ENCODE results near the gene MKI67. TPM values are rescaled to one million over a fixed set of nuclear protein-coding genes. Genes with fewer than 3 reads are reported as not detected.

MKI67 gene
- polyA plus RNA-seq, 1 of the 3 experiments (the other 2 are of a cell fraction): 7.5 TPM

GRCh38 chr10:128073890-128074289 is 52.3 kb downstream of the MKI67 start:
- POLR2A ChIA-PET: no interaction called here
- no peak overlapping the region for H3K4me3 ChIP-seq (ENCODE audit: low read depth in 2 of 2, low read length in 1 of 2)
- TF ChIP-seq IRF3 (IDR thresholded peaks at IDR 0.05; ENCODE audit: low read depth, low read length) (no peak), MXI1 (IDR thresholded peaks at IDR 0.05; ENCODE audit: low read depth, low read length) (no peak), TEAD4 (IDR thresholded peaks at IDR 0.05; ENCODE audit: borderline replicate concordance, insufficient read depth) (no peak), TCF12 (IDR thresholded peaks at IDR 0.05) (no peak), EZH2phosphoT487 (IDR thresholded peaks at IDR 0.05; ENCODE audit: borderline replicate concordance, low read depth) (no peak), SIN3A (IDR thresholded peaks at IDR 0.05; ENCODE audit: borderline replicate concordance, low read depth, low read length) (no peak), YY1 (IDR thresholded peaks at IDR 0.05; ENCODE audit: low read depth) (no peak), GABPA (IDR thresholded peaks at IDR 0.05; ENCODE audit: low read depth) (no peak)
- TF ChIP-seq, protein P1, sequence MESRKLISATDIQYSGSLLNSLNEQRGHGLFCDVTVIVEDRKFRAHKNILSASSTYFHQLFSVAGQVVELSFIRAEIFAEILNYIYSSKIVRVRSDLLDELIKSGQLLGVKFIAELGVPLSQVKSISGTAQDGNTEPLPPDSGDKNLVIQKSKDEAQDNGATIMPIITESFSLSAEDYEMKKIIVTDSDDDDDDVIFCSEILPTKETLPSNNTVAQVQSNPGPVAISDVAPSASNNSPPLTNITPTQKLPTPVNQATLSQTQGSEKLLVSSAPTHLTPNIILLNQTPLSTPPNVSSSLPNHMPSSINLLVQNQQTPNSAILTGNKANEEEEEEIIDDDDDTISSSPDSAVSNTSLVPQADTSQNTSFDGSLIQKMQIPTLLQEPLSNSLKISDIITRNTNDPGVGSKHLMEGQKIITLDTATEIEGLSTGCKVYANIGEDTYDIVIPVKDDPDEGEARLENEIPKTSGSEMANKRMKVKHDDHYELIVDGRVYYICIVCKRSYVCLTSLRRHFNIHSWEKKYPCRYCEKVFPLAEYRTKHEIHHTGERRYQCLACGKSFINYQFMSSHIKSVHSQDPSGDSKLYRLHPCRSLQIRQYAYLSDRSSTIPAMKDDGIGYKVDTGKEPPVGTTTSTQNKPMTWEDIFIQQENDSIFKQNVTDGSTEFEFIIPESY (IDR thresholded peaks at IDR 0.05; ENCODE audit: borderline replicate concordance, low read depth): no peak
- DNase-seq: no peak
- no peaks in the 10 kb centered on the region for H3K79me2 ChIP-seq (ENCODE audit: insufficient read depth)
- H3K9me3 ChIP-seq: no peaks in the 10 kb centered on the region
- H3K4me1 ChIP-seq (ENCODE audit: control insufficient read depth in 1 of 2, insufficient read depth in 2 of 2, low read depth in 1 of 2, low read length in 1 of 2): no peaks in the 10 kb centered on the region
- no peaks in the 10 kb centered on the region for H3K9me2 ChIP-seq
- no peaks in the 10 kb centered on the region for H3K27me3 ChIP-seq (ENCODE audit: insufficient read depth)
- H3K4me2 ChIP-seq: no peak overlapping the region
- no peak overlapping the region for H2AFZ ChIP-seq (ENCODE audit: low read depth)
- H3K9ac ChIP-seq: no peak overlapping the region
- H3K27ac ChIP-seq (ENCODE audit: low read depth in 2 of 2, low read length in 1 of 2): no peak overlapping the region
- CTCF ChIA-PET: interaction anchor here (0.7 to 3.0 kb wide), 2 partner anchors 39 to 77 kb away, joined by 3 to 11 read pairs; no protein-coding TSS in a partner anchor
- H3K36me3 ChIP-seq (replicated peaks in 1 of 2; ENCODE audit: control insufficient read depth in 1 of 2, insufficient read depth in 2 of 2, low read length in 1 of 2): peaks cover 0 to 43% of the 10 kb centered on the region in 2 experiments
- 91% methylated on average over 2 of the region's 2 CpGs for WGBS (ENCODE audit: low lambda C conversion rate)
- H3F3A ChIP-seq (replicated peaks; ENCODE audit: insufficient read depth): no peaks in the 10 kb centered on the region
- H4K20me1 ChIP-seq (ENCODE audit: insufficient read depth): no peaks in the 10 kb centered on the region

- Histone ChIP-seq H3K4me3 (ENCODE audit: low read depth in 2 of 2, low read length in 1 of 2) (no peak overlapping the region), H3F3A (replicated peaks; ENCODE audit: insufficient read depth) (no peaks in the 10 kb centered on the region), H3K79me2 (ENCODE audit: insufficient read depth) (no peaks in the 10 kb centered on the region), H3K36me3 (replicated peaks in 1 of 2; ENCODE audit: control insufficient read depth in 1 of 2, insufficient read depth in 2 of 2, low read length in 1 of 2) (peaks cover 0 to 43% of the 10 kb centered on the region in 2 experiments), H3K27me3 (ENCODE audit: insufficient read depth) (no peaks in the 10 kb centered on the region), H3K9ac (no peak overlapping the region), H4K20me1 (ENCODE audit: insufficient read depth) (no peaks in the 10 kb centered on the region), H3K4me2 (no peak overlapping the region), H3K4me1 (ENCODE audit: control insufficient read depth in 1 of 2, insufficient read depth in 2 of 2, low read depth in 1 of 2, low read length in 1 of 2) (no peaks in the 10 kb centered on the region), H3K27ac (ENCODE audit: low read depth in 2 of 2, low read length in 1 of 2) (no peak overlapping the region), H2AFZ (ENCODE audit: low read depth) (no peak overlapping the region), H3K9me3 (no peaks in the 10 kb centered on the region), H3K9me2 (no peaks in the 10 kb centered on the region)
- TF ChIP-seq, protein P1 (IDR thresholded peaks at IDR 0.05; ENCODE audit: borderline replicate concordance, low read depth): no peak
- TF ChIP-seq IRF3 (IDR thresholded peaks at IDR 0.05; ENCODE audit: low read depth, low read length) (no peak), POLR2AphosphoS5 (IDR thresholded peaks at IDR 0.05; ENCODE audit: low read depth, low read length) (no peak), NRF1 (IDR thresholded peaks at IDR 0.05; ENCODE audit: low read depth, low read length) (no peak), USF2 (IDR thresholded peaks at IDR 0.05; ENCODE audit: borderline replicate concordance, low read depth, low read length) (no peak), SIN3A (IDR thresholded peaks at IDR 0.05; ENCODE audit: borderline replicate concordance, low read depth, low read length) (no peak), MXI1 (IDR thresholded peaks at IDR 0.05; ENCODE audit: low read depth, low read length) (no peak), FOXM1 (IDR thresholded peaks at IDR 0.05; ENCODE audit: low read depth) (no peak)
- TF ChIP-seq, protein P2, sequence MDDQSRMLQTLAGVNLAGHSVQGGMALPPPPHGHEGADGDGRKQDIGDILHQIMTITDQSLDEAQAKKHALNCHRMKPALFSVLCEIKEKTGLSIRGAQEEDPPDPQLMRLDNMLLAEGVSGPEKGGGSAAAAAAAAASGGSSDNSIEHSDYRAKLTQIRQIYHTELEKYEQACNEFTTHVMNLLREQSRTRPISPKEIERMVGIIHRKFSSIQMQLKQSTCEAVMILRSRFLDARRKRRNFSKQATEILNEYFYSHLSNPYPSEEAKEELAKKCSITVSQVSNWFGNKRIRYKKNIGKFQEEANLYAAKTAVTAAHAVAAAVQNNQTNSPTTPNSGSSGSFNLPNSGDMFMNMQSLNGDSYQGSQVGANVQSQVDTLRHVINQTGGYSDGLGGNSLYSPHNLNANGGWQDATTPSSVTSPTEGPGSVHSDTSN (IDR thresholded peaks at IDR 0.05): no peak
- CTCF ChIA-PET: interaction anchor here (3.0 kb wide), 1 partner anchor 38 kb away, joined by 11 read pairs; no protein-coding TSS in a partner anchor
- 83% methylated on average over 10 of the region's 14 CpGs for WGBS (ENCODE audit: low lambda C conversion rate)
- POLR2A ChIA-PET: no interaction called here
- DNase-seq: no peak
These were observed 53.1 kb downstream of the MKI67 start for GRCh38 chr10:128072941-128073645.
